ENCODE results near the gene TMEM222.
"Not testable (repeated sequence)": the region's sequence is repeated elsewhere in the genome, so short reads cannot be mapped to it uniquely, and the experiment has no call there.

TMEM222 gene

DNA sequence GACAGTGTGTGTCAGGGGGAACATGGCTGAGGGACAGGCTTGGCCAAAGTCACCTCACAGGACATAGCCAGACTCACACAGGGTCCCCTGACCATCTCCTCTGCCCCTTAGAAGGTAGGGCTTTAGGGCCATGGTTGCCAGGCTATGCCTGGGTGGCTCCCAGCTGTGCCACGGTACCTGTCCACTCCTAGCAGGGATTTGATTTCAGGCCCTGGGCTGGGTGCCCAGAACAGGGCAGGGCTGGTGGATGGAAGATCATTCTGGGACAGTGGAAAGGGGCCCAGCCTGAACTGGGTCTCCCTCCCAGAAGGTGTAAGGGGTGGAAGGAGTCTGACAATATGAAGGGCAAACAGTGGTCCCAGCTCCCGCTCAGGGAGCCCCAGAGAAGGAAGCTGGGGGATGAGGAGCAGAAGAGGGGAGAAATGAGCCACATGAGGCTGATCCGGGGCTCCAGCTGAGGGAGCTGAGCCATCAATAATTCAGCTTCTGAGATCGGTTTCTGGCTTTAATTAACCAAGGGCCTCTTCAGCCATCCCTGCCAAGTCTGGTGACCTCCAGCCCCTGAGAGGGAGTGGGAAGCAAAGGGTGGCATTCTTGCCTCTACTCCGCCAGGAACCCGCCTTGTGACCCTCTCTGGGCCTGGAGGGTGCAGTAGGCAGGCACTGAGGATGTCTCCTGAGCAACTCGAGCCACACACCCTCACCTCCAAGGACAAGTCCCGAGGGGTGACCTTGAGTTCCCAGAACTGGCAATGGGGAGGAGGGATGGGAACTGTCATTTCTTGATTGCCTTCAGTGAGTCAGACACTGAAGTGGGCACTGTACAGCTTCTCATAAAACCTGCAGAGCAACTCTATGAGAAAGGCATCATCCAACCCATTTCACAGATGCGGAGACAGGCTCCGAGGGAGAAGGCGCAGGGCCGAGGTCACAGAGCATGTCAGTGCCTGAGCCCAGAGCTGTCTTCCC, 59.1 kb downstream of the TMEM222 start:
- DNase-seq = no peak

DNA sequence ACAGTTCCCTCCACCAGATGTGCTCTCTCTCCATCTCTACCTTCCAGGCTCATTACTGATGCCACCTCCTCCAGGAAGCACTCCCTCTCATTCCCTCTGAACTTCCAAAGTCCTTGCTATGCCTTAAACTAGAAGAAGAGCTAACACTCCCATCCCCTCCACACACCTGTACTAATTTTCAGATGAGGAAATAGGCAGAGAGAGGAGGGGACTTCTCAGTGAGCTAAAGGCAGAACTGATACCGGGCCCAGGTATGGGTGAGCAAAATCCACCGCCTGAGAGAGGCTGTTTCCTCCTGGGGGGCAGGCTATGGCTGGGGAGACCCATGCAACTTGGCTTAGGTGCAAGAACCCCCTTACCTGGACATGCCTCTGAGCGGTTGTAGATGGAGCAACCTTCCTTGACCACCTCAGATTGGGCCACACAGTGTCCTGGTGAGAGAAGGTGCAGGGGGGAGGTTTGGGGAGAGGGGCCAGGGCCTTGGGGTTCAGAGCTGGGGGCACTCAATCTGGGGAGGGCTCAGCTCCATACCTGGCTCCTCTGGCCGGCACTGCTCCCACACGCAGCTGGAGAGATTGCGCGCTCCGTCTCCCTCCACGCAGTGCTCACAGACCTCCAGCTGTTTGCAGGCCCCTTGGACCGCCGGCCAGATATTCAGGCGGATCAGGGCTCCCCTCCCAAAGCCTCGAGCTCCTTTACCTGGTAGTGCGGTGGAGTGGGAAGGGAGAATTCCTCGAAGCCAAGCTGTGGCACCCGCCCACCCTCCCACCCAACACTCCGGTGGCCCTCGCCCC, 60.2 kb downstream of the TMEM222 start:
- no peak for DNase-seq

DNA sequence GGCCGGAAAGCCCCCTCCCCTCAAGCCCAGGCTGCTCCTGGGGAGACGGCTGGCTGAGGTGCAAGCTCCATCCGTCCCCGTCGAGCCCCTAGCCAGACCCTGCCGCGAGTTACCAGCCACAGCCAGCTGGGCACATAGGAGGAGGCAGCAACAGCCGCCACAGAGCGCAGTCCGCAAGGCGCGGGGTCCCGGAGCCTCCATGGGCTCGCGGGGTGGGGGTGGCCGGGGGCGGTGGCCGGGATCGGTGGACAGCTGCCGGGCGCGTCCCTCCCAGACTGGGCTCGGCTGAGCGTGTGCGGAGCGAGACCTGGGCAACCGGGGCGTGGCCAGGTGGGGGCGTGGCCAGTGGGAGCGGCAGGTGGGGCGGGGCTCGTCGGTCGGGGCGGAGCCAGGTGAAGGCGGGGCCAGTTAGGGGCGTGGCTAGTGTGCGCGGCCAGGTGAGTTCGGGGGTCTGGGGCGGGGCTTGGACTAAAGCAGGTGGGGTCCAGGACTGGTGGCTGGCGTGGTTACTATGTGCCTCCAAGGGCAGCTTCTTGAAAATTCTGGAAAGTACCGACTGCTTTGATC, 61.2 kb downstream of the TMEM222 start, which contains the start of gene CD164L2:
Gene CD164L2, minus strand, starts transcription at position 295 of the 567 bp plus-strand sequence. Its CDS starts 94 bp downstream, at position 201.
- no peak for DNase-seq

DNA sequence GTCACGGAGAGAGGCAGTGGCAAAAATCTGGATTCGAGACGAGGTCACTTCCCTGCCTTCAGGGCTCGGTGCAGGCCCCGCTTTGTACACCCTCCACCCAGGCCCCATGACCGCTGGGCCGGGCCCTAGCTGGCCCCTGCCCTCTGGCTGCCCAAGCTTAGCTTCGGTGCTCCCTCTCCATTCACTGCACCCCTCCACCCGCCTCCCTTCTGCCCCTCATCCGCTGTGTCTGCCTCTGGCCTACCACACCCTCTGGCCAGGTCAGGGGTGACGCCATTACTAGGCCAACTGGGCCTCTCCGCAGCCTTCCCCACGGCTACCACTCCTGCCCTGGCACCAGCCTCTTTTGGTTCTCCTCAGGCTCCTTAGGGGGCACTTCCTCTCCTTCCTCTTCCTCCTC, 61.7 kb downstream of the TMEM222 start:
- no peak for DNase-seq

DNA sequence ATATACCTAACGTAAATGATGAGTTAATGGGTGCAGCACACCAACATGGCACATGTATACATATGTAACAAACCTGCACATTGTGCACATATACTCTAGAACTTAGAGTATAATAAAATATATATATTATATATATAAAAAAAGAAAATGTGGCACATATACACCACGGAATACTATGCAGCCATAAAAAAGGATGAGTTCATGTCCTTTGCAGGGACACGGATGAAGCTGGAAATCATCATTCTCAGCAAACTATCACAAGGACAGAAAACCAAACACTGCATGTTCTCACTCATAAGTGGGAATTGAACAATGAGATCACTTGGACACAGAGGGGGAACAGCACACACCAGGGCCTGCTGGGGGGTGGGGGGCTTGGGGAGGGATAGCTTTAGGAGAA, 62.8 kb downstream of the TMEM222 start:
- DNase-seq = not testable (repeated sequence)

Measured in HCEC 1CT (cell line).